ENCODE data around the gene RXRA.
A peak's percentile ranks its signal among the peaks of the same experiment; 100 is the strongest.

RXRA gene

GRCh38 chr9:134420974-134421432, 94.7 kb downstream of the RXRA start:
- DNase-seq = no peak

DNA sequence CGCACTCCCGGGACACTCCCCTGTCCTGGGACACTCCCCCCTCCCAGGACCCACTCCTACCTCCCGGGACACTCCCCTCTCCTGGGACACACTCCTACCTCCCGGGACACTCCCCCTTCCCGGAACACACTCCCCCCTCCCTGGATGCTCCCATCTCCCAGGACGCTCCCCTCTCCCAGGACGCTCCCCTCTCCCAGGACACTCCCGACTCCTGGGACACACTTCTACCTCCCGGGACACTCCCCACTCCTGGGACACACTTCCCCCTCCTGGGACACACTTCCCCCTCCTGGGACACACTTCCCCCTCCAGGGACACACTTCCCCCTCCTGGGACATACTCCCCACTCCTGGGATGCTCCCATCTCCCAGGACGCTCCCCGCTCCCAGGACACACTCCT, 95.6 kb downstream of the RXRA start:
- no peak for DNase-seq

DNA sequence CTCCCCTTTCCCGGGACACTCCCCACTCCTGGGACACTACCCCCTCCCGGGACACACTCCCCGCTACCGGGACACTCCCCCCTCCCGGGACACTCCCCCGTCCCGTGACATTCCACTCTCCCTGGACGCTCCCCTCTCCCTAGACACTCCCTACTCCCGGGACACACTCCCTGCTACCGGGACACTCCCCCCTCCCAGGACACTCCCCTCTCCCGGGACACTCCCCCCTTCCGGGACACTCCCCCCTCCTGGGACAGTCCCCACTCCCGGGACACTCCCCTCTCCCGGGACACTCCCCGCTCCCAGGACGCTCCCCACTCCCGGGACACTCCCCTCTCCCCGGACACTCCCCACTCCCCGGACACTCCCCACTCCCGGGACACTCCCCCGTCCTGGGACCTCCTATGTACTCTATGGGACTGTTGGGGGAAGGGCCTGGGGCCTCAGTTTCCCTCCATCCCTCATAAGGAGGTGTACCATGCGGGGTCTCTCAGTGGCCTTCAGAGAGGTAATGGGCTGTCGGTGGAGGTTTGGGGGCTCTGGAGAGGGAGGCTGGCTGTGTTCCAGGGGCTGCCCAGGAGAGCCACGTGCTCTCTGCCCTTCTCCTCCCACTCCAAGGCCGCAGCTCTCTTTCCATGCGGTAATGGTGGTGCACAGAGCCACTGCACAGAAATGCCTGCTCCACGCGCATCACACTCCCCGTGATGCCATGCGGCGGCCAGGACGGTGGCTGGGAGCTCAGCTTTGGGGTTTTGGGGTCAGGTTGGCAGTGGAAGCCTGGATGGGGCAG, 96.2 kb downstream of the RXRA start:
- no peak for DNase-seq

GRCh38 chr9:134423166-134423565, 96.9 kb downstream of the RXRA start:
- no peak for DNase-seq

GRCh38 chr9:134423749-134424148, 97.5 kb downstream of the RXRA start:
- DNase-seq = no peak

DNA sequence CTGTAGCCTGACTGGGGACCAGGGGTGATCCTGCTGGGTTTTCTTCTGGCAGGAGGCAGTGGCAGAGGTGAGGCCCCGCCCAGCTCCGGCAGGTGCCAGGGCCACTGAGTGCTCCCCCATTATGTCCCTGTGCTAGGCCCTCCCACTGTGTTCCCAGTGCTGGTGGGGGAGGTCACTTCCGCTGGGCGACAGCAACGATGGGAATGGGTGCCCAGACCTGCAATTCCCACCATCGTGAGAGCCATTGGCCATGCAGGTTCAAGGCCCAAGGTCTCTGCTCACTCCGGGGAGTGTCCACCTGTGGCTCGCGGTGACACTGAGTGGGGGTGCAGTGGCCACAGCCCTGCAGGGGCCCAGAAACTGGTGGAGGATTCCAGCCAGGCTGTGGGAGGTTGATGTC, 98.6 kb downstream of the RXRA start:
- no peak for DNase-seq

GRCh38 chr9:134425401-134425800, 99.1 kb downstream of the RXRA start:
- no peak for DNase-seq

GRCh38 chr9:134425812-134426211, 99.6 kb downstream of the RXRA start:
- no peak for DNase-seq

GRCh38 chr9:134426436-134426835, 100.2 kb downstream of the RXRA start:
- DNase-seq = no peak

DNA sequence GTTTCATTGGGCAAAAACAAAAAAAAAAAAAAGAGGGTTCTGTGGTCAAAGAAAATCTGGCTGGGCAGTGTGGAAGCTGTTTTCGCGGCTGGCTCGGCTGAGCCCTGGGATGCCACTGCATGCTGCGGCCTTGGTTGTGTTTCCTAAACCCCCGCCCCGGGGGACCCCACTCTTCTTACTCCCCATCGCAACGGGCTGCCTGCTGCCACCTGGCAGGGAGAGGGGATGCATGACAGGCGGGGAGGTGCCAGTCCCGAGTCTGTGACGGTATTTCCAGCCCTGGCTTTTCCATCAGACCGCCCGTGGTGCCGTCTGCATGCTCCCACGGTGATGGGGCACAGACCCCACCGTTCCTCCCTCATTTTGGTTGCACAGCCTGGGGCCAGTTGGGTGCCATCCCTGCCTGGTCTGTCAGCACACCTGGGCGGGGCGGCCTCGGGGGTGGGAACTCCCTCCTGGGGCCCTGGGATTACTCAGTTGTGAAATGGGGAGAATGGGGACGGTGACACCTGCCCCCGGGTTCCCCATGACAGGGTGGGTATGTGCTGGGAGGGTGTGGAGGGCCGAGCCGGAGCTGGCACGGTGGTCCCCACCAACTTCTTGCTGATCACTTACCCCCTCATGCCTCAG, 101.0 kb downstream of the RXRA start:
- no peak for DNase-seq

- no peak for DNase-seq
These were observed 102.3 kb downstream of the RXRA start for GRCh38 chr9:134428559-134428958.

DNA sequence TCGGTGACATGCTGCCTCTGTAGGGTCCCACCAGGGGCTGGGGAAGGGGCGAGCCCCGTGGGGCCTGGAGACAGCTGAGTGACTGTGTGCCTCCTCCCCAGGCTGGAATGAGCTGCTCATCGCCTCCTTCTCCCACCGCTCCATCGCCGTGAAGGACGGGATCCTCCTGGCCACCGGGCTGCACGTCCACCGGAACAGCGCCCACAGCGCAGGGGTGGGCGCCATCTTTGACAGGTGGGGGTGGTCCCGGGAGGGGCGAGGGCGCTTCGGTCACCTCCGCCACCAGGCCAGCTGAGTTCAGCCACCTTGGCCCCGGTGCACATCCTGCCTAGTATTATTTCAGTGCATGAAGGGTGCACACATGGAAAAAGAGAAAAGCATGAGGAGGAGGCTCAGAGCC, 102.8 kb downstream of the RXRA start:
- DNase-seq = no peak

DNA sequence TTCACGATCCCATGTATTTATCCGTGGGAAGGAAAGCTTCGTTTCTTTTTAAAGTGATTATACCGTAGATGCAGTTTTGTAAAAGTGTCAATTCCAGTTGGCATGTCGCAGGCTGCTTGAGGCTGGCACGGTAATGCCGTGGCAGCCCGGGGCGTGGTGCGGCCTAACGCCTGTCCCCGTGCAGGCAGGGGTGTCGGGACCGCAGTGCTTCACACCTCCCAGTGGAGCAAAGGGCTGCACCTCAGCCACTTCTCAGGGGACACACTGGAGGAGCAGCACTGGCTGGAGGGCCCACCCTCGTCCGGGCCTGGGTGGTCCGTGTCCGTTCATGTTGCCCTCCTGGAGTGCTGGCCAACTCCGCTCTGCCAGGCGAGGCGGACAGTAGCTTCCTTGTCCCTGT, 103.2 kb downstream of the RXRA start:
- DNase-seq = no peak

DNA sequence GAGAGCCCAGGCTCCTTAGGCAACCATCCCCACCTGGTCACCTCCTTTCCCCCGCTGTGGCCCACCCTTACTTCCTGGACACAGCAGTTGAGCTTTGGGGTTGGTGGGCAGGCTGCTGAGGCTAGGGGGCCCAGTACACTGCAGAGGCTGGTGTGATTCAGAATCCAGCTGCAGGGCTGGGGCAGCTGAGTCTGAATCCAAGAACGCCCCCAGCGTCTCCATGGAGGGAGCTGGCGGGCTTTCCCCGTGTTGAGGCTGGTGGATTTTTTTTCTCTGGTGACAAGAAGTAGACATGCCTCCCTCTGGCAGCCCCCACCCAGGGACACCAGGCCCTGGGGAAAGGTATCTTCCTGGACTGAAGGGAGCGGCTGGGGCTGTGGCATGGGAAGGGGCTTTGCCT, 104.8 kb downstream of the RXRA start:
- DNase-seq = peak; percentile 68

DNA sequence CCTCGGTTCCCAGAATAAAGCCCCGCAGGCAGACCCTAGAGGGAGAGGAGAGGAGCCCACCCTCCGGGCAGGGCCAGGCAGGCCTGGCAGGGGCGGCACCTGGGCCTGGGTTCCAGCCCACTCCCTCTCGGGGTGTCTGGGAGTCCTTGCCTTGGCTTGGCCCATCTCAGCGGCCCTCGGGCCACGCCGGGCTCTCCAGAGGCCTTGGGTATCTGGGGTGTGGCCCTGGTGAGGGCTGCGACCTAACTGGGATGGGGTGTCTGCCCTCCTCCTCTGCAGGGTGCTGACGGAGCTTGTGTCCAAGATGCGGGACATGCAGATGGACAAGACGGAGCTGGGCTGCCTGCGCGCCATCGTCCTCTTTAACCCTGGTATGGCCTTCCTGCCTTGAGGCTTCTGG, 105.4 kb downstream of the RXRA start:
- DNase-seq = no peak

DNA sequence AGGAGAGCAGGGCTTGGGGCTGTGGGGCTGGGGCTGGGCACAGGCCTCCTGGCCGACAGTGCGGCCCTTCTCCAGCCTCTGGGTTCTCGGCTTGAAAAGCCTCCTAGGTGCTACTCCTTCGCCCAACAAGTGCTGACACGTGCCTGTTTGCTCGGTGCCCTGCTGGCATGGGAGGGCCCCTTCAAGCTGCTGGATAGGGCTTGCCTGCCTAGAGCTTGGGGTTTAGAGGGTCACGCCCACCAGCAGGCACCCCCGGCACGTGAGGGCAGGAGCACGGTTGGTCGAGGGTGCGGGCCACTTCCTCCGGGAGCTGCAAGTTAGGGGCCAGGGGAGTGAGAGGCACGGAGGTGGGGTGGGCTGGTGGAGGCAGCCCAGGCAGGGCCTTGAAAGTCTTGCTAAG, 106.2 kb downstream of the RXRA start:
- no peak for DNase-seq

DNA sequence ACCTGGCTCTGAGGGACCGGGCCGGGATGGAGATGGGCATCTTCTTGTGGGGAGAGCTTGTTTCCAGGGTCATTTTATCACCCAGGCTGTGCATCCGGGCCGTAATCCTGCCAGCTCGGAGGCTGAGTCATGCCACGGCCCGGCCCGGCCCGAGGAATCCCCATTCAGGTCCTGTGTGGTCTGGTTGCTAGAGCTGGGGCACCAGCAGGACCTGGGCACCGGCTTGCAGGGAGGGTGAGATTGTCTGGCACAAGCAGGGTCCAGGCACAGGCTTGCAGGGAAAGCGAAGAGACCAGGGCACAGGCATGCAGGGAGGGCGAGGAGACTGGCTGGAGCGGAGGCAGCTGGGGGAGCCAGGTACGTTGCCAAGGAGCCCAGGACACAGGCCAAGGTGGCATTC, 106.8 kb downstream of the RXRA start:
- DNase-seq = no peak

- no peak for DNase-seq
These were observed 107.9 kb downstream of the RXRA start for GRCh38 chr9:134433909-134434882.

DNA sequence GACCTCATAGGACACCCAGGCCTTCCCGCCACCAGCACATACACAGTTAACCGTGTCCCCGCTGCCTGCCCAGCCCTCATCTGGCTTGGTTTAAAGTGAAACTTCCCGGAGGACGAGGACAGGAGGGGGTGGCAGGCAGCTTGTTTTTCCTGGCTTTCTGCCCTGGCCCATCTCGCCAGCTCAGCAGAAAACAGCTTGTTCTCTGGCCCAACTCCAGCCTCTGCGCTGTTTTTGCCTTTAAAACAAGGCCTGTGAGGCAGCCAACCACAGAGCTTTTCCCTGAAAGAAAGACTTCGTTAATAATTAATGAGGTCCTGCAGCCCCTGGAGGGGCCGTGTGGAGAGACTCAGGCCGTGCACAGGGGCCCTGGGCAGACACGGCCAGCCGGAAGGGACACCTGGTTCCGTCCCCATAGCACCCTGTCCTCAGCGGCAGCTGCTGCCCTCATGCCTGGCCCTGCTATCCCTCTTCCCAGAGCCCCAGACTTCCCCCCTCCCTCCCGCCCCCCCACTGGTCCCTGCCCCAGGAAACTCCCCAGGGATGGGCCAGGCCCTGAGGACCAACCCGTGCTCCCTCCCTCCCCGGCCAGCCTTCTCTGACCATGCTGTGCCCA, 108.7 kb downstream of the RXRA start:
- peak; percentile 97 for DNase-seq

DNA sequence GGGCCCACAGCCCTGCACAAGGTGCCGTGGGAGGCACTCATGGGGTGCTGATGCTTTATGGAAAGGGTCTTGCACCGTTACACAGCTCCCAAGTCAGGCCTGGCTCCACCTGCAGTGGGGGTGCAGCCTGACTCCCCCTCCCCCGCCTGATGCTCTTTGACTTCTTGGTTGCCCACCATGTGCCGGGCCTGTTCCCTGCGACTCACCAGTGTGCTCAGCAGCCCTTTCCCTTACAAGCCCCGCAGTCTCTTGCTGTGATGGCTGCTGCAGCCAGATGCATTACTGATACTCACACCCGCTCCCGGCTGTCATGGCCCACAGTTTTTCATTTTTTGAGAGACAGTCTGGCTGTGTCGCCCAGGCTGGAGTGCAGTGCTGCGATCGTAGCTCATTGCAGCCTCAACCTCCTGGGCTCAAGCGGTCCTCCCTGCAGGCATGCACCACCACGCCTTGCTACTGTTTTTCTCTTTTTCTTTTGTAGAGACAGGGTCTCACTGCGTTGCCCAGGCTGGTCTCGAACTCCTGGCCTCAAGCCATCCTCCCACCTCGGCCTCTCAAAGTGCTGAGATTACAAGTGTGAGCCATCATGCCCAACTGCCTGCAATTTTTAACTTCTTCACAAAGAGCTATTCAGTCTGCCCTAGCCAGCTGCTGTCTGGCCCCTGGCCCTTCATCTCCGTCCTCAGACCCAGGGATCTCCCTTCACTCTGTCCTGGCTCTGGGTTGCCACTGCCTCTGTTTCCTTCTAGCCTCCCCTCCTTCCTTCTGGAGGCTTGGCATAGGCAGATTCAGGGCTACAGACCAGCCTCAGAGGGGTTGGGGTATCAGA, 109.5 kb downstream of the RXRA start:
- DNase-seq = no peak

GRCh38 chr9:134436379-134436762, 110.1 kb downstream of the RXRA start:
- DNase-seq = no peak

DNA sequence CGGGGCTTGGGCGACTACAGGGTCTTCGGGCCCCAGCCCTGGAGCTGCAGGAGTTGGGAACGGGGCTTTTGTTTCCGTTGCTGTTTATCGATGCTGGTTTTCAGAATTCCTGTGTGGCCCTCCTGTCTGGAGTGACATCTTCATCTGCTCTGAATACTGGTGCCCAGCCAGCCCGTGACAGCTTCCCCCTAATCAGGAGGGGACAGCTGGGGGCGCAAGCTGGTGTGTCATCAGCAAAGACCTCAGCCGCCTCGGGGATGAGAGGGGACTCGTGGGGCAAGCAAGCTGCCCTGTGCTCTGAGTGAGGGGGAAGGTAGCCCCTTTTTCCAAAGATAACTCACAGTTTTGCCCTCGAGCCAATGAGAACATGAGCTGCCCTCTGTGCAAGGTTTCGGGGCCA, 110.7 kb downstream of the RXRA start:
- DNase-seq = no peak

Measured in right hindlimb (tissue), 1 donor.